Endothelial cell of umbilical vein (primary cell): ENCODE results near the gene SMIM10L1. TPM values are rescaled to one million over a fixed set of nuclear protein-coding genes. Genes with fewer than 3 reads are reported as not detected.

ENCODE experiments used
- BruUV-seq: library from RNA; stranded (reverse); fragments of 400-500 nt; replicated peaks from 2 replicates; lab custom pipeline; 2021; lab: Mats Ljungman, UMichigan
- CTCF ChIA-PET: fragments of 300-600, 350-600 bp; sonication (Branson Sonifier 250); formaldehyde crosslinking; loops from one replicate; lab custom pipeline; 2021; ENCODE audit warnings: antibody characterized with exemption, inconsistent platforms; lab: Charles Lee
- POLR2A ChIA-PET: fragments of 300-600, 350-600 bp; sonication (Branson Sonifier 250); formaldehyde crosslinking; loops from one replicate; lab custom pipeline; 2021; ENCODE audit warnings: antibody characterized with exemption, inconsistent platforms; lab: Charles Lee
- DNase-seq: peaks from one replicate; pipeline ENCODE4 v3.0.0-alpha.2; 2011; ENCODE audit warnings: low read depth, low spot score
- FAIRE-seq: peaks from 2 replicates; lab custom pipeline; 2011; peaks lifted over from hg19 to GRCh38; lab: Jason Lieb, UNC
- H2AFZ ChIP-seq: 2 replicates; pipeline ENCODE4 v1.6.0; 2012; ENCODE audit warnings: low read depth, low read length, control low read depth, inconsistent platforms
- H3K27ac ChIP-seq: 2 replicates; pipeline ENCODE4 v1.5.1; 2011; ENCODE audit warnings: low read depth, mild to moderate bottlenecking, control low read depth, low read length, moderate library complexity; ENCODE audit not compliant: insufficient read depth
- H3K27me3 ChIP-seq, 2 experiments: 2 replicates each; pipeline versions ENCODE4 v1.6.0 to v1.6.1; 2011; ENCODE audit warnings: low read length in 2 of 2, mixed read lengths in 1 of 2; ENCODE audit not compliant: control insufficient read depth in 2 of 2, insufficient read depth in 2 of 2
- H3K36me3 ChIP-seq, 2 experiments: 2 replicates in 1 of 2; 3 replicates in 1 of 2; pipeline ENCODE4 v1.5.1; 2011; ENCODE audit warnings: low read length in 2 of 2, mild to moderate bottlenecking in 1 of 2, moderate library complexity in 1 of 2; ENCODE audit not compliant: control insufficient read depth in 2 of 2, insufficient read depth in 2 of 2; ENCODE audit errors: extremely low read depth in 1 of 2
- H3K4me1 ChIP-seq: 3 replicates; pipeline ENCODE4 v1.5.1; 2011; ENCODE audit warnings: mild to moderate bottlenecking, low read length; ENCODE audit not compliant: control insufficient read depth, insufficient read depth; ENCODE audit errors: extremely low read depth
- H3K4me2 ChIP-seq: 2 replicates; pipeline ENCODE4 v1.6.1; 2011; ENCODE audit warnings: low read length, control low read depth, mixed read lengths; ENCODE audit not compliant: insufficient read depth
- H3K4me3 ChIP-seq, 3 experiments: fragments of 200-600 bp in 1 of 3; sonication (generic), shearing (Covaris generic) in 1 of 3; replicated peaks in 1 of 3; 2 replicates each; pipeline ENCODE4 v1.5.1; 2011 to 2016; ENCODE audit warnings: control low read depth in 3 of 3, low read length in 3 of 3, mild to moderate bottlenecking in 2 of 3, inconsistent platforms in 1 of 3, low read depth in 1 of 3, moderate library complexity in 1 of 3; ENCODE audit not compliant: insufficient read depth in 1 of 3
- H3K79me2 ChIP-seq: 2 replicates; pipeline ENCODE4 v1.6.0; 2012; ENCODE audit warnings: low read length, inconsistent platforms; ENCODE audit not compliant: control insufficient read depth, insufficient read depth
- H3K9ac ChIP-seq: replicated peaks from 2 replicates; pipeline ENCODE3; 2011; ENCODE audit warnings: low read length, control low read depth; ENCODE audit not compliant: insufficient read depth; ENCODE audit errors: extremely low read depth
- H3K9me1 ChIP-seq: replicated peaks from 3 replicates; pipeline ENCODE4 v1.6.0; 2011; ENCODE audit warnings: mild to moderate bottlenecking, low read length; ENCODE audit not compliant: control insufficient read depth, insufficient read depth; ENCODE audit errors: extremely low read depth
- H3K9me3 ChIP-seq: replicated peaks from 2 replicates; pipeline ENCODE4 v1.5.1; 2012; ENCODE audit warnings: low read length, inconsistent platforms; ENCODE audit not compliant: control insufficient read depth, insufficient read depth
- H4K20me1 ChIP-seq: replicated peaks from 2 replicates; pipeline ENCODE3; 2011; ENCODE audit warnings: mild to moderate bottlenecking, low read length; ENCODE audit not compliant: control insufficient read depth, insufficient read depth; ENCODE audit errors: extremely low read depth
- CTCF ChIP-seq, 2 donors: IDR thresholded peaks; 1 replicate in 1 of 2; 2 replicates in 1 of 2; pipeline ENCODE4 v1.5.1; 2011; ENCODE audit warnings: low read length in 2 of 2, mild to moderate bottlenecking in 2 of 2, moderate library complexity in 2 of 2, control low read depth in 1 of 2, inconsistent platforms in 1 of 2, low read depth in 1 of 2; ENCODE audit not compliant: insufficient read depth in 1 of 2; ENCODE audit errors: extremely low read depth in 1 of 2
- EZH2 ChIP-seq: IDR thresholded peaks from 2 replicates; pipeline ENCODE4 v1.6.1; 2012; ENCODE audit warnings: borderline replicate concordance, low read depth, mild to moderate bottlenecking, moderate library complexity, low read length, inconsistent platforms; ENCODE audit not compliant: severe bottlenecking
- FOS ChIP-seq: IDR thresholded peaks from 2 replicates; pipeline ENCODE4 v1.6.1; 2011; ENCODE audit warnings: mild to moderate bottlenecking, low read length, moderate library complexity, borderline replicate concordance; ENCODE audit not compliant: insufficient read depth
- GATA2 ChIP-seq: IDR thresholded peaks from 2 replicates; pipeline ENCODE4 v1.7.0; 2011; ENCODE audit warnings: low read depth, mild to moderate bottlenecking, moderate library complexity, mixed read lengths, low read length; ENCODE audit not compliant: insufficient read length, insufficient read depth
- JUN ChIP-seq: IDR thresholded peaks from 2 replicates; pipeline ENCODE4 v1.6.1; 2011; ENCODE audit warnings: borderline replicate concordance, low read depth; ENCODE audit not compliant: insufficient read length, insufficient read depth
- MAX ChIP-seq: IDR thresholded peaks from 2 replicates; pipeline ENCODE4 v1.6.1; 2011; ENCODE audit not compliant: insufficient read depth, insufficient read length
- MYC ChIP-seq: IDR thresholded peaks from one replicate; pipeline ENCODE4 v1.6.1; 2011; ENCODE audit warnings: mild to moderate bottlenecking, low read depth, low read length
- POLR2A ChIP-seq: IDR thresholded peaks from 2 replicates; pipeline ENCODE4 v1.6.1; 2012; ENCODE audit warnings: low read depth, mild to moderate bottlenecking, control low read depth, low read length
- POLR2AphosphoS5 ChIP-seq: IDR thresholded peaks from 2 replicates; pipeline ENCODE4 v1.6.1; 2012; ENCODE audit warnings: low read depth, mild to moderate bottlenecking, control low read depth, low read length, moderate library complexity; ENCODE audit not compliant: insufficient read depth
- dilution Hi-C: fragments of 300-500 bp; cut with MboI; formaldehyde crosslinking; loops from one replicate; pipeline ENCODE4 v1.15.0; 2019; ENCODE audit warnings: low sequenced_read_pairs; ENCODE audit not compliant: extremely low pct_ligation_motif_present
- intact Hi-C: fragments of 100-400 bp; cut with micrococcal nuclease; formaldehyde crosslinking; loops from one replicate; pipeline ENCODE4 v1.10.0; 2022
- polyA plus RNA-seq, 4 experiments: library from polyadenylated mRNA; depleted of rRNA in 3 of 4; stranded (reverse) in 3 of 4; unstranded in 1 of 4; fragments of >200 nt; gene quantifications; 2 replicates each; pipeline versions ENCODE4 v1.2.1 to v1.2.3, GENCODE V29; 2011 to 2012; ENCODE audit warnings: missing spikeins in 1 of 4
- total RNA-seq: library from RNA; stranded (reverse); gene quantifications from 2 replicates; pipeline ENCODE4 v1.2.3, GENCODE V29; 2021

SMIM10L1 gene
- total and polyA plus RNA-seq, 2 donors (not counting 3 experiments of a cell fraction or from before 2014, with no cell fraction given), result 5.1 to 10.8 TPM

- no peak for TF ChIP-seq EZH2
- no peaks in the 10 kb centered on the region for H3K9me3 ChIP-seq
- no peak for DNase-seq
- BruUV-seq, result no TSS peak
- H4K20me1 ChIP-seq, result no peaks in the 10 kb centered on the region
- H3K9me1 ChIP-seq, result no peaks in the 10 kb centered on the region
- H3K4me3 ChIP-seq, result no peak overlapping the region
- no peaks in the 10 kb centered on the region for H3K27me3 ChIP-seq
- ChIA-PET CTCF (no interaction called here), POLR2A (no interaction called here)
- peaks cover 0 to 3% of the 10 kb centered on the region in 2 experiments for H3K36me3 ChIP-seq
- H3K79me2 ChIP-seq, result peaks cover 15% of the 10 kb centered on the region
- FAIRE-seq, result no peak
- no peak overlapping the region for H3K27ac ChIP-seq
- no peaks in the 10 kb centered on the region for H3K4me1 ChIP-seq
- H2AFZ ChIP-seq, result no peak overlapping the region
- H3K4me2 ChIP-seq, result no peak overlapping the region
- intact Hi-C loops (loop anchor here (10.0 kb wide), 2 partner anchors 213 to 1113 kb away; no protein-coding TSS in a partner anchor), dilution Hi-C loops (no loop called here)
- H3K9ac ChIP-seq, result no peak overlapping the region
Observed at GRCh38 chr12:11178250-11178649, 7.3 kb downstream of the SMIM10L1 start.

- Histone ChIP-seq H3K27ac (no peak overlapping the region), H3K9me1 (no peaks in the 10 kb centered on the region), H3K9me3 (no peaks in the 10 kb centered on the region), H3K9ac (no peak overlapping the region), H3K4me2 (no peak overlapping the region), H3K4me3 (no peak overlapping the region), H3K4me1 (no peaks in the 10 kb centered on the region), H2AFZ (no peak overlapping the region), H3K27me3 (no peaks in the 10 kb centered on the region), H3K36me3 (no peaks in the 10 kb centered on the region), H4K20me1 (no peaks in the 10 kb centered on the region), H3K79me2 (no peaks in the 10 kb centered on the region)
- TF ChIP-seq POLR2A, result no peak
- TF ChIP-seq EZH2, result no peak
- TF ChIP-seq MYC, result no peak
- TF ChIP-seq CTCF (IDR thresholded peaks at IDR 0.05; ENCODE audit: extremely low read depth in 1 of 2, insufficient read depth in 1 of 2, low read depth in 1 of 2, low read length in 2 of 2), result no peak
- no peak for TF ChIP-seq MAX
- TF ChIP-seq JUN, result no peak
- no peak for TF ChIP-seq GATA2
- TF ChIP-seq FOS, result no peak
- TF ChIP-seq POLR2AphosphoS5, result no peak
- DNase-seq, result no peak
- FAIRE-seq, result no peak
- no TSS peak for BruUV-seq
- CTCF ChIA-PET, result interaction anchor here (1.0 kb wide), 1 partner anchor 17 kb away, joined by 3 read pairs; no protein-coding TSS in a partner anchor
- dilution Hi-C loops (no loop called here), intact Hi-C loops (no loop called here)
- POLR2A ChIA-PET, result no interaction called here
Observed at GRCh38 chr12:11182529-11182928, 11.5 kb downstream of the SMIM10L1 start.
